CD4-positive, alpha-beta T cell treated with Interleukin-12 subunit alpha and Interleukin-12 subunit beta, for 1 hour (primary cell): ENCODE results near the gene ERRFI1.

Experiments
- DNase-seq: peaks from one replicate; pipeline ENCODE4 v3.0.0-alpha.2; 2020

Gene ERRFI1

GRCh38 chr1:8017495-8018197 is 8.5 kb downstream of the ERRFI1 start:
- no peak for DNase-seq

GRCh38 chr1:8016895-8017241 is 9.2 kb downstream of the ERRFI1 start:
- no peak for DNase-seq

GRCh38 chr1:8016210-8016894 is 9.8 kb downstream of the ERRFI1 start:
- no peak for DNase-seq

DNA sequence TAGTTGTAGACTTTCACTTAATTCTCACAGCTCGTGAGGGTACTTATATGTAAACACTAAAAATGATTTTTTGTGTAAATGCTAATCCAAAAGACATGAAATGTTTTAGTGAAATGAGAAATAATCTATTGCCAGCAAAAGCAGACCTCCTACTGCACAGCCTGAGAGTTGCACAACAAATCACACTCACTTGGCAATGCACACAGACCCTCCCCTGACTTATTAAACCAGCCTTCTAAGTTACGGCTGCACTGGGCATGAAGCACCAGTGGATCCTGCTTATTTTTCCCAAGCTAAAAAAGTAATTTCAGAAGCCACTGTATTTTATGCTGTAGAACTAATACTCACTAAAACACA is 10.3 kb downstream of the ERRFI1 start:
- no peak for DNase-seq

DNA sequence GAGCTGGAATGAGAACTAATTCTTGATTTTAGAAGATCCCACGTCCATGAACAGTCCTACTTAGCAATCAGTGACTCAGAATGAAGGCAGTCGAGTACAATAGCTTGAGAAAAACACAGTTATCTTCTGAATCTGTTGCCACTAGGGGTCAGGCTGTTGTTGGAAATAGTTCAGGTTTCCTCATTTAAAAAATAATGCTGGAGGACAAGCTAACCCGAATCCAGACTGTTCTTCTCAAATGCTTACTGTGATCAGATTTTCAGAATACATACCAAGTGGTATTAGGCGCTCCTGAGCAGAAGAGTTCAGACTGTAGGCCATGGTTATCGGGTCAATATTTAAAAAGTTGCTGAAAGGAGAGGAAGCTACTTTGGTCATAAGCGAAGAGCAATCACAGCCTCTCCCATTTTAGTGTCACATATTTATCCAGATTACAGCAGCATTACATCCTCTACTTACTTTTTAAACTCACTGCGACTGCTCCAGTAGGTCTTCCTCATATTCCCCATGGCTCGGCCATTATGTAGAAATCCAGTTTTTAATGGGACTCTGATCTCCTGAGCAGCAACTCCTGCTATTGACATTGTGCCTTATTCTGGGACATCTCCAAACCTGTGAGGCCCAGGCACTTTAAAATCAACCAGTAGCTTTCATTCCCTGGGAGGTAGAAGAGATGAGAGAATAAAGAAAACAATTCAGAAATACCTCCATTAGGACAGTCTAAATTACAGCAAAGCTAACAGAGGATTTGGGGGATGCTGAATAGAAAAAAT is 10.9 kb downstream of the ERRFI1 start:
- peak; percentile 66 for DNase-seq

DNA sequence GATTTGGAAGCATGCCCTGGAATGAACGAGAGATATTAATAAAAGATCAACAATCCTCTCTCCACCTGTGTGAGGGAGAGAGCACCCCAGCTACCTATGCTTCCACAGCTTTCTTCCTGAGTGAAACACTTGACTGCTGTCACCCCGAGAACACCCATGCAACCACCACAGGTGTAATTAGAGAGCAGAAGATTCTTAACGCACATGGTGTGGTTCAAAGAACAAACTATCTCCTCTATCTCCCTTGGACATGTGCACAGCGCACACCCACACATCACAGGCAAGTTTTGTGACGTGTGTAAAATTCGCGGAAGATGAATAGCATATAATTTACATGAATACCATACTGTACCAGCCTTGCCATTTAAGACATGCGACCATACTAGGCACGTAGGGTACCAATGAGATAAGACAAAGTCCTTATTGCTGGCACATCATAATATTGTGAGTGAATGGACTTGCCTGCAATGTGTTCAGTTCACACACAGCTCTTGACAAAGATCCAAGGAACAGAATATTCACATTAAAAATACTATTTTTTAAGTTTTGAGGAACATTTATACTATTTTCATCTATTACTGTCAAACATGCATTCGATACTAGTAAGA is 11.6 kb downstream of the ERRFI1 start:
- no peak for DNase-seq

DNA sequence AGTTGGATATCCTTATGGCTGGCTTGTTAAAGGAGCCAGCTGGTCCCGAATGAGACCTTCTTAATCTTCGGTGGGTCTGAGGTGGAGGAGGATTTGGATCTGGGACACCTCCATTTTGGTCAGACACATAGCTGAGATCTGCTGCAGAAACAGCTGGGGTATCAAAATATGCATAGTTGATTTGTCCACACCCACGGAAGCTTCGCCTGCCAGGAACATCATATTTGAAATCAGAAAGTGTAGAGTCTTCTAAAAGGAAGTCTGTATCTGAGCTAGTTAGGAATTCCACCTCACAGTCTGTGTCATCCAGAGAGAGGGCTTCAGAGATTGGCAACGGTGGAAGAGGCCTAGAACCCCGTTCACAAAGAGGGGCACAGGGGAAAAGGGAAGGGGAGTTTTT is 12.3 kb downstream of the ERRFI1 start:
- no peak for DNase-seq

DNA sequence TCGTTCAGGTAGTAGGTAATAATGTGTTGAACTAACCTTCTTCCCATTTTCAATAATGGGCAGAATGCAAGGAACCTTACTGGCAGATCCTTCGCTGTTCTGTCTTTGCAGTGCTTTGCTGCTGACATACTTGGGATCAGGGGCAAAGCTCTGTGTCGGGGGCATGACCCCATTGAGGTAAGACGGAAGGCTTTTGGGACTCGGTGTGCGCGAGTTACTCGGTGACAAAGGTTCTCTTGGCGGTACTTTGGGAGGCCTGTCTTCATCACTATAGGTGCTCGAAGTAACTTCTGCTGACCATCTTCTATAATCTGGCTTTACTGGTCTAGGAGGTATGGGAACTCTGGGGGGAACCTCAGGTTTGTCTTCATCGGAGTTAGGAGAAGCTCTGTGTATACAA is 12.7 kb downstream of the ERRFI1 start:
- no peak for DNase-seq

DNA sequence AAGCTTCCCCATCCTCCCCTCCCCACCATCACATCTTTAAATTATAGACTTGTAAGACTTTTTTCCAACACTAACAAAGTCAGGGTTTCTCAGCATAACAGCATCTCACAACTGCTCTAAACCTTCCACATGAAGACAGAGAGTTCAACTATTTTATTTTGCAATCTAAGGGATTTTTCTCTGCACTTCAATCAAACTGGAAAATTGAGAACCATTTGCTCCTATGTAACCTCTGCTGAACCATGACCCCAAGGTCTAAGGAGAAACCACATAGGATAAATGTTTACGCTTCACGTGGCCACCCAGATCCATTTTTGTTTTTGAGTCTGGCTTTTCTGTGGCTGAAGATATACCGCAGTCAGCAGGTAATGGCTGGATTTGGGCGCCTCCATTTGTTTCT is 13.2 kb downstream of the ERRFI1 start:
- DNase-seq: no peak

GRCh38 chr1:8011923-8012858 is 13.9 kb downstream of the ERRFI1 start:
- DNase-seq: no peak

- no peak for DNase-seq
Measured at GRCh38 chr1:8011016-8011415, 15.1 kb downstream of the ERRFI1 start.

DNA sequence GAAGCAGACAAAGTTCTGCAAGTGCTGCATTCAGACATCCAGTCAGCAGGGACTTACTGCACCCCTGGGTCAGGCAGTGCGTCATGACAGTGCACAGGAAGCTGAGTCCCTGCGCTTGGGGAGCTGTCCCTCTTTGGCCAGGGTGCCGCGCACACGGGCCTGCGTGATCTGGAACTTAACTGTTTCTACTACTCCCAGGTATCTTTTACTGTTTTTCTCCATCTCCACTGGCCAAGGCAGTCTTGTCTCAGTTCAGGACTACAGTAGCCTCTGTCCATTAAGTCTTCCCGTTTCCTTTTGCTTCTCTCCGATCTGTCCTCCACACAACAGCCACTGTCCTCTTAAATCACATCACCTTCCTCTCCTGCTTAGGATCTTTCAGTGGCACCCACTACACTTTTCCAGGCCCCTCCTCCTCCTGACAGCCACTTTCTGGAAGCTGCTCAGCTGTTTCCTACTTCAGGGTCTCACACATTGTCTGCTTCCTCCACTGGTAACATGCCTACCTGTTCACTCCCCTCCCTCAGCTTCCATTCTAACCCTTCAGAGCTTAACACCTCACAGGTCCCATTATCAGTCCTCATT is 15.9 kb downstream of the ERRFI1 start:
- DNase-seq: no peak

GRCh38 chr1:8009043-8010002 is 16.8 kb downstream of the ERRFI1 start:
- DNase-seq: no peak

- no peak for DNase-seq
Measured at GRCh38 chr1:8006037-8006963, 19.8 kb downstream of the ERRFI1 start.

GRCh38 chr1:8004803-8005573 is 21.1 kb downstream of the ERRFI1 start:
- no peak for DNase-seq

DNA sequence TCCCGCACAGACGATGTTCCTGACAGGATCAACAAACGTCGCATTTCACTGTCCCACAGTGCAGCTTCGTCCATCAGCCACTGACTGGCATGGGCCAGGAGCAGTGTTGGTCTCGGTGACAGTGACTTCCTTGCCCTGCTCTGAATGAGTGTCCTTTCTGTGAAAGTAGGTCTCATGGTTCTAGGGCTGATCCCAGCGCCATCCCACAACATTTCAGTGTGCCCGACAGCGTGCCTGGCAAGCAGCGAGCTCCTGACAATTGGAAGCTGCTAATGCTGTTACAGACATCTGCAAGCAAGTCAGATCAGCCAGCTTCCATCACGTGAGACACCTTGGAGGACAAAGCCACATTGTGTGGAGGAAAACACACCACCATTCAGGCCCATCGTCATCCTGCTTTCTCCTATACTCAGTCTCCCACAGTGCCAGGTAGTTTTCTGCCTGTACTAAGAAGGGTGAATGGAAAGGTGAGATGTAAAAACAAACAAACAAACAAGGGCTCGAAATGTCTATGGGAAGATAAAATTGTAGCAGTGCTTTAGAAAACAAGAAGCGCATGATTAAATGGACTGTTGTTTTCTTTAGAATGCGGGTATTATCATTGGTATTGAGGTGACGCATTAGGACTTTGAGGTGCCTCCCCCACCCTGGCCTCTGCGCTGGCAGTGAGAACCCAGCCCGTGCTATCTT is 21.9 kb downstream of the ERRFI1 start:
- no peak for DNase-seq

- DNase-seq: no peak
Measured at GRCh38 chr1:8003438-8004112, 22.5 kb downstream of the ERRFI1 start.

GRCh38 chr1:8002921-8003320 is 23.2 kb downstream of the ERRFI1 start:
- no peak for DNase-seq
